SU-DHL-6 (cell line): ENCODE data around the gene MRPL14.

ENCODE experiments used
- H2AFZ ChIP-seq: fragments of 200-600 bp; sonication (generic); 2 replicates; pipeline ENCODE4 v1.6.1; 2014; ENCODE audit warnings: low read depth, mild to moderate bottlenecking, moderate library complexity, mixed read lengths, antibody characterized with exemption, low read length; ENCODE audit not compliant: severe bottlenecking
- H3F3A ChIP-seq: fragments of 200-600 bp; shearing (Covaris generic); 2 replicates; pipeline ENCODE4 v1.6.0; 2016; ENCODE audit warnings: antibody characterized with exemption, mild to moderate bottlenecking; ENCODE audit not compliant: insufficient read depth
- H3K27ac ChIP-seq: fragments of 200-600 bp; sonication (generic); 2 replicates; pipeline ENCODE4 v1.5.1; 2016; ENCODE audit warnings: low read depth, mild to moderate bottlenecking, low read length, moderate library complexity, mixed read lengths
- H3K27me3 ChIP-seq: fragments of 200-600 bp; sonication (generic), shearing (Covaris generic); 2 replicates; pipeline ENCODE4 v1.6.0; 2014; ENCODE audit warnings: mild to moderate bottlenecking, low read length
- H3K36me3 ChIP-seq: fragments of 200-600 bp; sonication (generic); 2 replicates; pipeline ENCODE4 v1.6.1; 2014; ENCODE audit warnings: mild to moderate bottlenecking, low read length, mixed read lengths
- H3K4me2 ChIP-seq: fragments of 300-600, 200-600 bp; shearing (Covaris generic), sonication (generic); 2 replicates; pipeline ENCODE4 v1.6.0; 2014; ENCODE audit warnings: low read length, low read depth, mild to moderate bottlenecking; ENCODE audit not compliant: poor library complexity, severe bottlenecking
- H3K4me3 ChIP-seq: fragments of 200-600 bp; sonication (generic); 2 replicates; pipeline ENCODE4 v1.5.1; 2014; ENCODE audit warnings: antibody characterized with exemption, low read length, mild to moderate bottlenecking, mixed read lengths; ENCODE audit not compliant: insufficient read depth, poor library complexity, severe bottlenecking
- H3K79me2 ChIP-seq: fragments of 200-600 bp; sonication (generic); 2 replicates; pipeline ENCODE4 v1.6.1; 2014; ENCODE audit warnings: mild to moderate bottlenecking, low read length, moderate library complexity; ENCODE audit not compliant: insufficient read depth
- H3K9ac ChIP-seq: fragments of 200-600 bp; sonication (generic); 2 replicates; pipeline ENCODE4 v1.7.0; 2014; ENCODE audit warnings: mild to moderate bottlenecking, low read length
- H3K9me2 ChIP-seq: fragments of 200-600 bp; sonication (generic); replicated peaks from 2 replicates; pipeline ENCODE4 v1.6.1; 2014; ENCODE audit warnings: low read length; ENCODE audit not compliant: insufficient read depth
- H3K9me3 ChIP-seq: fragments of 200-600 bp; sonication (generic); 2 replicates; pipeline ENCODE4 v1.6.1; 2014; ENCODE audit warnings: low read length, mixed read lengths; ENCODE audit not compliant: insufficient read depth
- H4K20me1 ChIP-seq: fragments of 200-600 bp; sonication (generic); 2 replicates; pipeline ENCODE4 v1.6.1; 2014; ENCODE audit warnings: low read depth, mild to moderate bottlenecking, antibody characterized with exemption, low read length, moderate library complexity, mixed read lengths
- EZH2phosphoT487 ChIP-seq: fragments of 200-600 bp; sonication (generic), shearing (Covaris generic); conservative IDR thresholded peaks from 2 replicates; pipeline ENCODE4 v1.6.1; 2018; ENCODE audit warnings: mild to moderate bottlenecking, antibody characterized with exemption, low read length, moderate library complexity, mixed read lengths
- TF ChIP-seq, protein P1 (sequence below): fragments of 200-600 bp; sonication (generic); IDR thresholded peaks from one replicate; pipeline ENCODE4 v1.5.1; 2017; ENCODE audit warnings: antibody characterized with exemption, mild to moderate bottlenecking, low read length, moderate library complexity; ENCODE audit not compliant: insufficient read depth, poor library complexity, severe bottlenecking

The MRPL14 gene

DNA sequence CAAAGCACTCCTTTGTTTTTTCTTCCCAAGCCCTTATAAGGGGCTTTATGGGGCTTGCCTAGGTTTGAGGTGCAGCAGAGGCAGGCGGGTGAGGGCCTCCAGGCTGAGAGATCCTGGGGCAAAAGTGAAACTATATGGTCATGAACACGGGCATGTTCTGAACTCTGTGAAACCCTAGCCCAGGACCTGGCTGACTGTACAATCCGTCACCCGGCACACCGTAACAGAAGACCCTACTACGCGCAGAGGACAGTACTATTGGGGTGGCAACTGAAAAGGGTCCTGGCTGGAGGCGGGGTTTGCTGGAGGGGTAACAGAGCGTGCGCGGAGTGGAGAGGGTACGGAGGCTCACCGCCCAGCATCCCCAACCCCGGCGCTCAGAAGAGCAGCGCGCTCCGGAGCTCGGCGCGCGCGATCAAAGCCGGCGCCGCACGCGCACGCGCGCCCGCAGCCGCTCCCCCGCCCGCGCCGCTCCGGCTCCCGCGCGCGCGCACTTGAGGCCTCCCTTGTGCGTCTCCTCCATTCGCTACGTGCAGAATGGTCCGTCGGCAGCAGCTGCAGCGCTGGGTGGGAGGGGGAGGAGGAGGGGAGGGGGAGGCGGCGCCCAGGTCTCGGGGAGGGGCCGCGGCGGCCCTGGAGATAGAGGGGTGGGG is 54.2 kb downstream of the MRPL14 start:
- no peaks in the 10 kb centered on the region for H3K27me3 ChIP-seq
- peak overlapping the region; percentile 52 for H3K9ac ChIP-seq
- H3K36me3 ChIP-seq: no peaks in the 10 kb centered on the region
- peak overlapping the region; percentile 74 for H3K4me2 ChIP-seq
- TF ChIP-seq EZH2phosphoT487: no peak
- TF ChIP-seq, protein P1, sequence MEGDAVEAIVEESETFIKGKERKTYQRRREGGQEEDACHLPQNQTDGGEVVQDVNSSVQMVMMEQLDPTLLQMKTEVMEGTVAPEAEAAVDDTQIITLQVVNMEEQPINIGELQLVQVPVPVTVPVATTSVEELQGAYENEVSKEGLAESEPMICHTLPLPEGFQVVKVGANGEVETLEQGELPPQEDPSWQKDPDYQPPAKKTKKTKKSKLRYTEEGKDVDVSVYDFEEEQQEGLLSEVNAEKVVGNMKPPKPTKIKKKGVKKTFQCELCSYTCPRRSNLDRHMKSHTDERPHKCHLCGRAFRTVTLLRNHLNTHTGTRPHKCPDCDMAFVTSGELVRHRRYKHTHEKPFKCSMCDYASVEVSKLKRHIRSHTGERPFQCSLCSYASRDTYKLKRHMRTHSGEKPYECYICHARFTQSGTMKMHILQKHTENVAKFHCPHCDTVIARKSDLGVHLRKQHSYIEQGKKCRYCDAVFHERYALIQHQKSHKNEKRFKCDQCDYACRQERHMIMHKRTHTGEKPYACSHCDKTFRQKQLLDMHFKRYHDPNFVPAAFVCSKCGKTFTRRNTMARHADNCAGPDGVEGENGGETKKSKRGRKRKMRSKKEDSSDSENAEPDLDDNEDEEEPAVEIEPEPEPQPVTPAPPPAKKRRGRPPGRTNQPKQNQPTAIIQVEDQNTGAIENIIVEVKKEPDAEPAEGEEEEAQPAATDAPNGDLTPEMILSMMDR: no peak
- H4K20me1 ChIP-seq: no peaks in the 10 kb centered on the region
- no peak overlapping the region for H3K27ac ChIP-seq
- H3K9me2 ChIP-seq: no peaks in the 10 kb centered on the region
- H2AFZ ChIP-seq: peak overlapping the region; percentile 58
- no peaks in the 10 kb centered on the region for H3K79me2 ChIP-seq
- H3K4me3 ChIP-seq: peak overlapping the region; percentile 51
- H3K9me3 ChIP-seq: no peaks in the 10 kb centered on the region
- peaks cover 17% of the 10 kb centered on the region for H3F3A ChIP-seq

DNA sequence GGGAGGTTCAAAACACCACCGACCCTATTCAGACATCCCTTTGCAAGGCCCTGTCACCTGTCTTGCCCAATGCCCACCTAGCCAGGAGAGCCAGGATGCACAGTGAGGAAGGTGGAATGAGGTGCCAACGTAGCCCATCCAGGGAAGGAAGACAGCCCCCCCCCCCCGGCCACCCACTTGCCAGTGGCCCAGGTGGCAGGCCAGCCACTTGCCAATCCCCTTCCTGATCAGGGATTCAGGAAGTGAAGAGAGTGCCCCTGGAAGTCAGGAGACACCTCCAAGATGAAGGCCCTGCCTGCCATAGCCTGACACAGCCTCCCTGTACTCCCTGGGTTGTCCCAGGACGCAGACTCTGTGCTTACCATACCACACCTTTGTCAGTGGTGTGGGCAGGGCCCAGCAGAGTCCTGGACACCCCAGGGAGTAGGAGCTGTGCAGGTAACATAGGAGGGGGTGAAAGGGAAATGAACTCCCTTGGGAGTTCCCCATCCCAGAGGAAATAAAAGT is 54.7 kb downstream of the MRPL14 start:
- no peaks in the 10 kb centered on the region for H3K27me3 ChIP-seq
- peak overlapping the region; percentile 58 for H2AFZ ChIP-seq
- H3F3A ChIP-seq: peaks cover 14% of the 10 kb centered on the region
- H3K9me2 ChIP-seq: no peaks in the 10 kb centered on the region
- TF ChIP-seq, protein P1: no peak
- TF ChIP-seq EZH2phosphoT487: no peak
- peak overlapping the region; percentile 51 for H3K4me3 ChIP-seq
- peak overlapping the region; percentile 52 for H3K9ac ChIP-seq
- H4K20me1 ChIP-seq: no peaks in the 10 kb centered on the region
- H3K27ac ChIP-seq: no peak overlapping the region
- H3K9me3 ChIP-seq: no peaks in the 10 kb centered on the region
- no peaks in the 10 kb centered on the region for H3K36me3 ChIP-seq
- peak overlapping the region; percentile 74 for H3K4me2 ChIP-seq
- H3K79me2 ChIP-seq: no peaks in the 10 kb centered on the region

DNA sequence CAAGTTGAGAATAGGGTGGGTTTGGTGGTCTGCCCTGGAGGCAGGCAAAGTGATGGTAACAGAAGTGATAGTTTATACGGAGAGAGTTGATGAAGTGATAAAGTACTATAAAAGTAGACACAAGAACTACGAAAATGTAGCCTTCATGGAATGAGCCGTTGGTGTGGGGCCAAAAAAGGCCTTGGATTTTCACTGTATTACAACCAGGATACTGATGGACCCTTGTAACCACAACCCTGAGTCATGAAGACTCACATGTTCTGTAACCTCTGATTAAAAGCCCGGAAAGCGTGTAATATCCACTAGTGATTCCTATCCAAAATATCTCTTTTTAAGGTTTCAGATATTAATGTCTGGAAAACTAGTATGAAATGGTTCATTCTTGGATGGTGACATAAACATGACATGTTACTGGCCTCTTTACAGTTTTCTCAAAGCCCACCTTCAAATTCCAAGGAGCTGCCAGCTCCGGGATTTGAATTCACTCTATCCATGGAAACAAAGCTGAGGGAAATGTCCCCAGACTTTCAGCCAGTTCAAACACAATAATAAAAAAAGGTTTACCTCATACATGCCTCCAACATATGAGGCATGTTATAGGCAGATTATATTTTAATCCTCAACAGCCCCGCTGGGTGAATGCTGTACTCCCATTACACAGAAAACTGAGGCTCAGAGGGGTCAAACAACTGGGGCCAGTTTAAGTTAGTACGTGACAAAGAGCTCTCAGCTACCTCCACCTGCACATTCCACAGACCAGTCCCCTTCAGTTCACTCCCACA is 55.4 kb downstream of the MRPL14 start:
- no peak overlapping the region for H3K27ac ChIP-seq
- 0 out of 2 replicates have a peak, but pooled peaks have one; percentile 63 for TF ChIP-seq EZH2phosphoT487
- TF ChIP-seq, protein P1: no peak
- peaks cover 14% of the 10 kb centered on the region for H3F3A ChIP-seq
- H3K9me2 ChIP-seq: no peaks in the 10 kb centered on the region
- H3K4me2 ChIP-seq: peak overlapping the region; percentile 74
- H3K79me2 ChIP-seq: no peaks in the 10 kb centered on the region
- H3K27me3 ChIP-seq: no peaks in the 10 kb centered on the region
- no peaks in the 10 kb centered on the region for H3K9me3 ChIP-seq
- peak overlapping the region; percentile 52; the same call in 1 of the 2 replicates for H3K9ac ChIP-seq
- no peaks in the 10 kb centered on the region for H4K20me1 ChIP-seq
- no peak overlapping the region for H2AFZ ChIP-seq
- H3K4me3 ChIP-seq: no peak overlapping the region
- no peaks in the 10 kb centered on the region for H3K36me3 ChIP-seq
